ENCODE measurements around the gene SOCS7. TPM values are rescaled to one million over a fixed set of nuclear protein-coding genes. Genes with fewer than 3 reads are reported as not detected.
A peak's percentile ranks its signal among the peaks of the same experiment; 100 is the strongest.

Gene SOCS7
- total and polyA plus RNA-seq, 2 experiments from 2014 or later = 2.7 to 15.9 TPM

GRCh38 chr17:38448208-38448771 lies 96.6 kb downstream of the SOCS7 start:
- H3K27ac ChIP-seq = peak overlapping the region; percentile 42

GRCh38 chr17:38449364-38449763 lies 97.7 kb downstream of the SOCS7 start:
- Histone ChIP-seq H3K9me2 (replicated peaks; ENCODE audit: insufficient read depth) (no peaks in the 10 kb centered on the region), H3K4me1 (ENCODE audit: insufficient read depth) (peaks cover 58% of the 10 kb centered on the region), H3K36me3 (replicated peaks; ENCODE audit: insufficient read depth, low read depth) (no peaks in the 10 kb centered on the region), H3K79me2 (peaks cover 11% of the 10 kb centered on the region), H3K27me3 (peaks cover 3% of the 10 kb centered on the region), H3K4me2 (peak overlapping the region; percentile 53), H3K27ac (peak overlapping the region; percentile 92), H4K20me1 (ENCODE audit: insufficient read depth, poor library complexity, severe bottlenecking) (no peaks in the 10 kb centered on the region), H3K4me3 (no peak overlapping the region), H3K9me3 (ENCODE audit: low read depth) (no peaks in the 10 kb centered on the region), H2AFZ (no peak overlapping the region)
- no peak for TF ChIP-seq EZH2phosphoT487 (IDR thresholded peaks at IDR 0.05; ENCODE audit: low read depth, severe bottlenecking, unreplicated experiment)
- TF ChIP-seq EZH2 (IDR thresholded peaks at IDR 0.05; ENCODE audit: borderline replicate concordance) = no peak
- no peak for TF ChIP-seq CTCF (IDR thresholded peaks at IDR 0.05; ENCODE audit: poor library complexity)
- peak; percentile 76 for DNase-seq (ENCODE audit: low spot score)
- 58% methylated on average over 15 of the region's 15 CpGs for WGBS (ENCODE audit: low lambda C conversion rate, missing lambda C conversion rate)

More at GRCh38 chr17:38448208-38448771, 96.6 kb downstream of the SOCS7 start:
- Histone ChIP-seq H4K20me1 (ENCODE audit: insufficient read depth, poor library complexity, severe bottlenecking) (peaks cover 4% of the 10 kb centered on the region), H3K4me3 (no peak overlapping the region), H2AFZ (no peak overlapping the region), H3K27me3 (peaks cover 3% of the 10 kb centered on the region), H3K9me2 (replicated peaks; ENCODE audit: insufficient read depth) (no peaks in the 10 kb centered on the region), H3K79me2 (peaks cover 8% of the 10 kb centered on the region), H3K4me1 (ENCODE audit: insufficient read depth) (peaks cover 54% of the 10 kb centered on the region), H3K36me3 (replicated peaks; ENCODE audit: insufficient read depth, low read depth) (no peaks in the 10 kb centered on the region), H3K4me2 (no peak overlapping the region), H3K9me3 (ENCODE audit: low read depth) (no peaks in the 10 kb centered on the region)
- no peak for DNase-seq (ENCODE audit: low spot score)
- TF ChIP-seq CTCF (IDR thresholded peaks at IDR 0.05; ENCODE audit: poor library complexity) = no peak
- no peak for TF ChIP-seq EZH2 (IDR thresholded peaks at IDR 0.05; ENCODE audit: borderline replicate concordance)
- no peak for TF ChIP-seq EZH2phosphoT487 (IDR thresholded peaks at IDR 0.05; ENCODE audit: low read depth, severe bottlenecking, unreplicated experiment)
- WGBS (ENCODE audit: low lambda C conversion rate, missing lambda C conversion rate) = 63% methylated on average over 9 of the region's 9 CpGs

GRCh38 chr17:38450557-38451029 lies 98.9 kb downstream of the SOCS7 start:
- peak overlapping the region; percentile 78 for H3K4me2 ChIP-seq
- WGBS (ENCODE audit: low lambda C conversion rate, missing lambda C conversion rate) = 87% methylated on average over 5 of the region's 6 CpGs
- TF ChIP-seq EZH2phosphoT487 (IDR thresholded peaks at IDR 0.05; ENCODE audit: low read depth, severe bottlenecking, unreplicated experiment) (no peak), EZH2 (IDR thresholded peaks at IDR 0.05; ENCODE audit: borderline replicate concordance) (no peak), CTCF (IDR thresholded peaks at IDR 0.05; ENCODE audit: poor library complexity) (no peak)
- peak overlapping the region; percentile 92 for H3K27ac ChIP-seq
- peaks cover 11% of the 10 kb centered on the region for H3K27me3 ChIP-seq
- H3K4me1 ChIP-seq (ENCODE audit: insufficient read depth) = peaks cover 69% of the 10 kb centered on the region
- no peak overlapping the region for H3K4me3 ChIP-seq
- no peak for DNase-seq (ENCODE audit: low spot score)
- no peaks in the 10 kb centered on the region for H3K9me3 ChIP-seq (ENCODE audit: low read depth)
- no peaks in the 10 kb centered on the region for H3K36me3 ChIP-seq (replicated peaks; ENCODE audit: insufficient read depth, low read depth)
- H3K9me2 ChIP-seq (replicated peaks; ENCODE audit: insufficient read depth) = no peaks in the 10 kb centered on the region
- peaks cover 7% of the 10 kb centered on the region for H4K20me1 ChIP-seq (ENCODE audit: insufficient read depth, poor library complexity, severe bottlenecking)
- H3K79me2 ChIP-seq = peaks cover 18% of the 10 kb centered on the region
- no peak overlapping the region for H2AFZ ChIP-seq

Data from hepatocyte (in vitro differentiated cells).